ENCODE measurements around the gene OR6A2.

The OR6A2 gene

GRCh38 chr11:6828103-6828502, 28.6 kb upstream of the OR6A2 start:
- Histone ChIP-seq H3K4me2 (ENCODE audit: low read length) (no peak overlapping the region), H3K27me3 (ENCODE audit: insufficient read depth, low read length) (no peaks in the 10 kb centered on the region), H3K36me3 (ENCODE audit: insufficient read depth, low read length) (no peaks in the 10 kb centered on the region), H3K9me3 (ENCODE audit: low read length) (no peaks in the 10 kb centered on the region), H3K4me1 (ENCODE audit: insufficient read depth, low read length, severe bottlenecking) (no peaks in the 10 kb centered on the region), H3K79me2 (ENCODE audit: insufficient read depth, low read length) (no peaks in the 10 kb centered on the region), H2AFZ (ENCODE audit: low read length) (no peak overlapping the region), H3K9ac (ENCODE audit: low read length) (no peak overlapping the region), H3K4me3 (ENCODE audit: low read depth, low read length, poor library complexity, severe bottlenecking) (no peak overlapping the region), H3K27ac (ENCODE audit: low read depth, low read length, poor library complexity, severe bottlenecking) (no peak overlapping the region), H4K20me1 (ENCODE audit: insufficient read depth, low read length) (no peaks in the 10 kb centered on the region), H3K9me2 (ENCODE audit: low read depth, low read length) (no peaks in the 10 kb centered on the region), H3F3A (ENCODE audit: insufficient read depth, low read length) (no peaks in the 10 kb centered on the region)
- TF ChIP-seq CTCF (IDR thresholded peaks at IDR 0.05; ENCODE audit: low read length), result no peak
- TF ChIP-seq EZH2 (IDR thresholded peaks at IDR 0.05; ENCODE audit: borderline replicate concordance, low read length), result no peak

GRCh38 chr11:6825231-6825744, 25.8 kb upstream of the OR6A2 start:
- Histone ChIP-seq H3F3A (ENCODE audit: insufficient read depth, low read length) (no peaks in the 10 kb centered on the region), H4K20me1 (ENCODE audit: insufficient read depth, low read length) (no peaks in the 10 kb centered on the region), H3K4me3 (ENCODE audit: low read depth, low read length, poor library complexity, severe bottlenecking) (no peak overlapping the region), H2AFZ (ENCODE audit: low read length) (no peak overlapping the region), H3K9me2 (ENCODE audit: low read depth, low read length) (no peaks in the 10 kb centered on the region), H3K79me2 (ENCODE audit: insufficient read depth, low read length) (no peaks in the 10 kb centered on the region), H3K4me1 (ENCODE audit: insufficient read depth, low read length, severe bottlenecking) (no peaks in the 10 kb centered on the region), H3K4me2 (ENCODE audit: low read length) (no peak overlapping the region), H3K36me3 (ENCODE audit: insufficient read depth, low read length) (no peaks in the 10 kb centered on the region), H3K9me3 (ENCODE audit: low read length) (0 out of 2 replicates have a peak, but pooled peaks cover under 1% of the 10 kb centered on the region), H3K27me3 (ENCODE audit: insufficient read depth, low read length) (no peaks in the 10 kb centered on the region), H3K9ac (ENCODE audit: low read length) (no peak overlapping the region), H3K27ac (ENCODE audit: low read depth, low read length, poor library complexity, severe bottlenecking) (no peak overlapping the region)
- TF ChIP-seq CTCF (IDR thresholded peaks at IDR 0.05; ENCODE audit: low read length) (no peak), EZH2 (IDR thresholded peaks at IDR 0.05; ENCODE audit: borderline replicate concordance, low read length) (no peak)

GRCh38 chr11:6824136-6824823, 24.8 kb upstream of the OR6A2 start:
- Histone ChIP-seq H3K36me3 (ENCODE audit: insufficient read depth, low read length) (no peaks in the 10 kb centered on the region), H3K9me2 (ENCODE audit: low read depth, low read length) (no peaks in the 10 kb centered on the region), H3K27me3 (ENCODE audit: insufficient read depth, low read length) (no peaks in the 10 kb centered on the region), H3K9me3 (ENCODE audit: low read length) (0 out of 2 replicates have a peak, but pooled peaks cover 4% of the 10 kb centered on the region), H3K4me1 (ENCODE audit: insufficient read depth, low read length, severe bottlenecking) (no peaks in the 10 kb centered on the region), H3K27ac (ENCODE audit: low read depth, low read length, poor library complexity, severe bottlenecking) (no peak overlapping the region), H3F3A (ENCODE audit: insufficient read depth, low read length) (no peaks in the 10 kb centered on the region), H4K20me1 (ENCODE audit: insufficient read depth, low read length) (no peaks in the 10 kb centered on the region), H3K9ac (ENCODE audit: low read length) (no peak overlapping the region), H3K79me2 (ENCODE audit: insufficient read depth, low read length) (no peaks in the 10 kb centered on the region), H3K4me3 (ENCODE audit: low read depth, low read length, poor library complexity, severe bottlenecking) (no peak overlapping the region), H3K4me2 (ENCODE audit: low read length) (no peak overlapping the region), H2AFZ (ENCODE audit: low read length) (no peak overlapping the region)
- TF ChIP-seq EZH2 (IDR thresholded peaks at IDR 0.05; ENCODE audit: borderline replicate concordance, low read length), result no peak

GRCh38 chr11:6818967-6819366, 19.5 kb upstream of the OR6A2 start:
- Histone ChIP-seq H4K20me1 (ENCODE audit: insufficient read depth, low read length) (no peaks in the 10 kb centered on the region), H3K27me3 (ENCODE audit: insufficient read depth, low read length) (no peaks in the 10 kb centered on the region), H3K4me3 (ENCODE audit: low read depth, low read length, poor library complexity, severe bottlenecking) (no peak overlapping the region), H2AFZ (ENCODE audit: low read length) (no peak overlapping the region), H3K36me3 (ENCODE audit: insufficient read depth, low read length) (no peaks in the 10 kb centered on the region), H3K9ac (ENCODE audit: low read length) (no peak overlapping the region), H3K4me1 (ENCODE audit: insufficient read depth, low read length, severe bottlenecking) (no peaks in the 10 kb centered on the region), H3K9me3 (ENCODE audit: low read length) (0 out of 2 replicates have a peak, but pooled peaks cover 4% of the 10 kb centered on the region), H3K9me2 (ENCODE audit: low read depth, low read length) (no peaks in the 10 kb centered on the region), H3K4me2 (ENCODE audit: low read length) (no peak overlapping the region), H3K79me2 (ENCODE audit: insufficient read depth, low read length) (no peaks in the 10 kb centered on the region), H3K27ac (ENCODE audit: low read depth, low read length, poor library complexity, severe bottlenecking) (no peak overlapping the region), H3F3A (ENCODE audit: insufficient read depth, low read length) (no peaks in the 10 kb centered on the region)
- TF ChIP-seq EZH2 (IDR thresholded peaks at IDR 0.05; ENCODE audit: borderline replicate concordance, low read length) (no peak), CTCF (IDR thresholded peaks at IDR 0.05; ENCODE audit: low read length) (no peak)
